ENCODE data around the gene FAM107B. TPM values are rescaled to one million over a fixed set of nuclear protein-coding genes. Genes with fewer than 3 reads are reported as not detected.

FAM107B gene
- total RNA-seq, 1 donor from 2014 or later: 13.6 TPM

GRCh38 chr10:14548474-14548873 lies 226.2 kb downstream of the FAM107B start:
- Histone ChIP-seq H3K9me3 (ENCODE audit: control insufficient read depth in 3 of 3, low read length in 3 of 3) (no peaks in the 10 kb centered on the region), H3K27me3 (ENCODE audit: control insufficient read depth in 3 of 3, insufficient read depth in 3 of 3, low read length in 3 of 3) (no peaks in the 10 kb centered on the region), H3K4me1 (ENCODE audit: control insufficient read depth in 3 of 3, insufficient read depth in 3 of 3, low read length in 3 of 3) (peaks cover 0 to 2% (median 0%) of the 10 kb centered on the region in 3 donors), H3K27ac (ENCODE audit: low read depth, low read length) (no peak overlapping the region), H3K9ac (ENCODE audit: low read depth in 1 of 3, low read length in 3 of 3) (no peak overlapping the region), H3K4me3 (ENCODE audit: low read length in 3 of 3) (no peak overlapping the region), H3K36me3 (ENCODE audit: control insufficient read depth in 3 of 3, insufficient read depth in 3 of 3, low read length in 3 of 3) (no peaks in the 10 kb centered on the region)

GRCh38 chr10:14547816-14548215 lies 226.9 kb downstream of the FAM107B start:
- H3K4me3 ChIP-seq (ENCODE audit: low read length in 3 of 3): no peak overlapping the region
- H3K27ac ChIP-seq (ENCODE audit: low read depth, low read length): no peak overlapping the region
- no peak overlapping the region for H3K9ac ChIP-seq (ENCODE audit: low read depth in 1 of 3, low read length in 3 of 3)
- no peaks in the 10 kb centered on the region for H3K9me3 ChIP-seq (ENCODE audit: control insufficient read depth in 3 of 3, low read length in 3 of 3)
- H3K36me3 ChIP-seq (ENCODE audit: control insufficient read depth in 3 of 3, insufficient read depth in 3 of 3, low read length in 3 of 3): no peaks in the 10 kb centered on the region
- peaks cover 0 to 2% (median 0%) of the 10 kb centered on the region in 3 donors for H3K4me1 ChIP-seq (ENCODE audit: control insufficient read depth in 3 of 3, insufficient read depth in 3 of 3, low read length in 3 of 3)
- no peaks in the 10 kb centered on the region for H3K27me3 ChIP-seq (ENCODE audit: control insufficient read depth in 3 of 3, insufficient read depth in 3 of 3, low read length in 3 of 3)

- H3K27me3 ChIP-seq (ENCODE audit: control insufficient read depth in 3 of 3, insufficient read depth in 3 of 3, low read length in 3 of 3): no peaks in the 10 kb centered on the region
- H3K9me3 ChIP-seq (ENCODE audit: control insufficient read depth in 3 of 3, low read length in 3 of 3): no peaks in the 10 kb centered on the region
- H3K4me1 ChIP-seq (ENCODE audit: control insufficient read depth in 3 of 3, insufficient read depth in 3 of 3, low read length in 3 of 3): peaks cover 0 to 2% (median 0%) of the 10 kb centered on the region in 3 donors
- no peak overlapping the region for H3K27ac ChIP-seq (ENCODE audit: low read depth, low read length)
- H3K9ac ChIP-seq (ENCODE audit: low read depth in 1 of 3, low read length in 3 of 3): no peak overlapping the region
- H3K4me3 ChIP-seq (ENCODE audit: low read length in 3 of 3): no peak overlapping the region
- no peaks in the 10 kb centered on the region for H3K36me3 ChIP-seq (ENCODE audit: control insufficient read depth in 3 of 3, insufficient read depth in 3 of 3, low read length in 3 of 3)
These were observed 228.9 kb downstream of the FAM107B start for GRCh38 chr10:14545827-14546226.

GRCh38 chr10:14543904-14544210 lies 230.8 kb downstream of the FAM107B start:
- no peak overlapping the region for H3K4me3 ChIP-seq (ENCODE audit: low read length in 3 of 3)
- no peak overlapping the region for H3K9ac ChIP-seq (ENCODE audit: low read depth in 1 of 3, low read length in 3 of 3)
- no peak overlapping the region for H3K27ac ChIP-seq (ENCODE audit: low read depth, low read length)
- no peaks in the 10 kb centered on the region for H3K9me3 ChIP-seq (ENCODE audit: control insufficient read depth in 3 of 3, low read length in 3 of 3)
- H3K27me3 ChIP-seq (ENCODE audit: control insufficient read depth in 3 of 3, insufficient read depth in 3 of 3, low read length in 3 of 3): no peaks in the 10 kb centered on the region
- H3K4me1 ChIP-seq (ENCODE audit: control insufficient read depth in 3 of 3, insufficient read depth in 3 of 3, low read length in 3 of 3): peaks cover 0 to 6% (median 2%) of the 10 kb centered on the region in 3 donors
- no peaks in the 10 kb centered on the region for H3K36me3 ChIP-seq (ENCODE audit: control insufficient read depth in 3 of 3, insufficient read depth in 3 of 3, low read length in 3 of 3)

- no peak overlapping the region for H3K4me3 ChIP-seq (ENCODE audit: low read length in 3 of 3)
- peak overlapping the region; percentile 41 for H3K27ac ChIP-seq (ENCODE audit: low read depth, low read length)
These were observed 231.4 kb downstream of the FAM107B start for GRCh38 chr10:14543046-14543903.

GRCh38 chr10:14541379-14541778 lies 233.3 kb downstream of the FAM107B start:
- H3K9ac ChIP-seq (ENCODE audit: low read depth in 1 of 3, low read length in 3 of 3): no peak overlapping the region

More at GRCh38 chr10:14543046-14543903, 231.4 kb downstream of the FAM107B start:
- H3K27me3 ChIP-seq (ENCODE audit: control insufficient read depth in 3 of 3, insufficient read depth in 3 of 3, low read length in 3 of 3): no peaks in the 10 kb centered on the region
- H3K9me3 ChIP-seq (ENCODE audit: control insufficient read depth in 3 of 3, low read length in 3 of 3): no peaks in the 10 kb centered on the region
- H3K36me3 ChIP-seq (ENCODE audit: control insufficient read depth in 3 of 3, insufficient read depth in 3 of 3, low read length in 3 of 3): no peaks in the 10 kb centered on the region
- H3K9ac ChIP-seq (ENCODE audit: low read depth in 1 of 3, low read length in 3 of 3): no peak overlapping the region
- H3K4me1 ChIP-seq (ENCODE audit: control insufficient read depth in 3 of 3, insufficient read depth in 3 of 3, low read length in 3 of 3): peaks cover 0 to 6% (median 2%) of the 10 kb centered on the region in 3 donors

GRCh38 chr10:14540611-14541010 lies 234.1 kb downstream of the FAM107B start:
- Histone ChIP-seq H3K27ac (ENCODE audit: low read depth, low read length) (no peak overlapping the region), H3K4me3 (ENCODE audit: low read length in 3 of 3) (no peak overlapping the region), H3K4me1 (ENCODE audit: control insufficient read depth in 3 of 3, insufficient read depth in 3 of 3, low read length in 3 of 3) (peaks cover 0 to 7% (median 6%) of the 10 kb centered on the region in 3 donors), H3K27me3 (ENCODE audit: control insufficient read depth in 3 of 3, insufficient read depth in 3 of 3, low read length in 3 of 3) (no peaks in the 10 kb centered on the region), H3K36me3 (ENCODE audit: control insufficient read depth in 3 of 3, insufficient read depth in 3 of 3, low read length in 3 of 3) (no peaks in the 10 kb centered on the region), H3K9ac (ENCODE audit: low read depth in 1 of 3, low read length in 3 of 3) (no peak overlapping the region), H3K9me3 (ENCODE audit: control insufficient read depth in 3 of 3, low read length in 3 of 3) (no peaks in the 10 kb centered on the region)

More at GRCh38 chr10:14541379-14541778, 233.3 kb downstream of the FAM107B start:
- Histone ChIP-seq H3K4me3 (ENCODE audit: low read length in 3 of 3) (no peak overlapping the region), H3K27ac (ENCODE audit: low read depth, low read length) (no peak overlapping the region), H3K4me1 (ENCODE audit: control insufficient read depth in 3 of 3, insufficient read depth in 3 of 3, low read length in 3 of 3) (peaks cover 0 to 7% (median 6%) of the 10 kb centered on the region in 3 donors), H3K9me3 (ENCODE audit: control insufficient read depth in 3 of 3, low read length in 3 of 3) (no peaks in the 10 kb centered on the region), H3K27me3 (ENCODE audit: control insufficient read depth in 3 of 3, insufficient read depth in 3 of 3, low read length in 3 of 3) (no peaks in the 10 kb centered on the region), H3K36me3 (ENCODE audit: control insufficient read depth in 3 of 3, insufficient read depth in 3 of 3, low read length in 3 of 3) (no peaks in the 10 kb centered on the region)

GRCh38 chr10:14540062-14540461 lies 234.6 kb downstream of the FAM107B start:
- H3K27me3 ChIP-seq (ENCODE audit: control insufficient read depth in 3 of 3, insufficient read depth in 3 of 3, low read length in 3 of 3): no peaks in the 10 kb centered on the region
- no peak overlapping the region for H3K27ac ChIP-seq (ENCODE audit: low read depth, low read length)
- H3K36me3 ChIP-seq (ENCODE audit: control insufficient read depth in 3 of 3, insufficient read depth in 3 of 3, low read length in 3 of 3): no peaks in the 10 kb centered on the region
- H3K4me3 ChIP-seq (ENCODE audit: low read length in 3 of 3): no peak overlapping the region
- H3K4me1 ChIP-seq (ENCODE audit: control insufficient read depth in 3 of 3, insufficient read depth in 3 of 3, low read length in 3 of 3): peaks cover 0 to 7% (median 6%) of the 10 kb centered on the region in 3 donors
- H3K9ac ChIP-seq (ENCODE audit: low read depth in 1 of 3, low read length in 3 of 3): no peak overlapping the region
- no peaks in the 10 kb centered on the region for H3K9me3 ChIP-seq (ENCODE audit: control insufficient read depth in 3 of 3, low read length in 3 of 3)

GRCh38 chr10:14539176-14539575 lies 235.5 kb downstream of the FAM107B start:
- H3K4me3 ChIP-seq (ENCODE audit: low read length in 3 of 3): no peak overlapping the region
- peaks cover 0 to 2% (median 0%) of the 10 kb centered on the region in 3 donors for H3K36me3 ChIP-seq (ENCODE audit: control insufficient read depth in 3 of 3, insufficient read depth in 3 of 3, low read length in 3 of 3)
- H3K9ac ChIP-seq (ENCODE audit: low read depth in 1 of 3, low read length in 3 of 3): no peak overlapping the region
- peaks cover 0 to 7% (median 6%) of the 10 kb centered on the region in 3 donors for H3K4me1 ChIP-seq (ENCODE audit: control insufficient read depth in 3 of 3, insufficient read depth in 3 of 3, low read length in 3 of 3)
- no peak overlapping the region for H3K27ac ChIP-seq (ENCODE audit: low read depth, low read length)
- H3K27me3 ChIP-seq (ENCODE audit: control insufficient read depth in 3 of 3, insufficient read depth in 3 of 3, low read length in 3 of 3): no peaks in the 10 kb centered on the region
- no peaks in the 10 kb centered on the region for H3K9me3 ChIP-seq (ENCODE audit: control insufficient read depth in 3 of 3, low read length in 3 of 3)

Data from skeletal muscle tissue (tissue), 4 donors.